GM12872 (cell line): ENCODE data around the gene IL3RA.

Experiments used
- CTCF ChIP-seq: IDR thresholded peaks from 3 replicates; pipeline ENCODE4 v1.5.1; 2011; ENCODE audit warnings: low read depth, mild to moderate bottlenecking, low read length, moderate library complexity; ENCODE audit not compliant: insufficient read depth

The IL3RA gene

GRCh38 chrX:1385253-1386223 is 49.0 kb downstream of the IL3RA start:
- TF ChIP-seq CTCF, result no peak

DNA sequence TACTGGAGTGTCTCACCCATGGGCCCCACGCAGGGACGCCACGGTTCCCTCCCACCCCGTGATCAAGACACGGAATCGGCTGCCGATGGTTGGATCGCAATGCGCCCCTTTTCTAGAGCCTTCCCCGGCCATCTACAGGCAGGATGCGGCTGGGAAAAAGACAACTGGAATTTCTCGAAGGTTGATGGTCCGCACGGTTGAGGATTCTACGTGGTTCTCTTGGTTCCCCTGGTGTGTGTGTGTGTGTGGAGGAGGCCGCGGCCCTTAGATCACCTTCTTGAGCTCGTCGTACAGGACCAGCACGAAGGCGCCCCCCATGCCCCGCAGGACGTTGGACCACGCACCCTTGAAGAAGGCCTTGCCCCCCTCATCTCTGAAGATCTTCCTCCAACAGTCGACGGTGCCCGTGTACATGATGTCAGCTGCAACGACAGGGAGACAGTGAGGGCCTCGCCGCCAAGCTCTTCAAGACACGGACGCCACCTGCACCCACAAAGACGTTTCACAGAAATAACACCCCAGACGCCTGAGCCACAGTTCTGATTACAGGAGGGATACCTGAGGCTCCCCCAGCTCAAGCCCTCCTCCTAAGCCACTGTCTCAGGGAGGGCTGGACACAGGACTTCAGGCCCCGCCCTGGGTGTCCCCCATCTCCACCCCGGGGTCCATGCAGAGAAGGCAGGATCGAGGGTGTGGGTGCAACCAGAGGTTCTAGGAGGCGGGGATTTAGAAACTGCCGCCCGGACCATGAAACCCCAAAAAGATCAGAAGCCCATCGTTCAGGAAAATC is 49.9 kb downstream of the IL3RA start:
- TF ChIP-seq CTCF, result no peak

GRCh38 chrX:1387141-1387776 is 50.7 kb downstream of the IL3RA start:
- no peak for TF ChIP-seq CTCF

- no peak for TF ChIP-seq CTCF
Measured at GRCh38 chrX:1388651-1389050, 52.1 kb downstream of the IL3RA start.

GRCh38 chrX:1389181-1389992 is 52.8 kb downstream of the IL3RA start:
- TF ChIP-seq CTCF, result no peak

- TF ChIP-seq CTCF, result no peak
Measured at GRCh38 chrX:1389993-1390285, 53.4 kb downstream of the IL3RA start.
